Keratinocyte (primary cell): ENCODE results near the gene C8B. TPM values are rescaled to one million over a fixed set of nuclear protein-coding genes. Genes with fewer than 3 reads are reported as not detected.

Experiments
- DNase-seq: peaks from one replicate; pipeline ENCODE4 v3.0.0-alpha.2; 2011; ENCODE audit warnings: low read depth, missing footprints, low spot score
- FAIRE-seq: peaks from 2 replicates; lab custom pipeline; 2011; peaks lifted over from hg19 to GRCh38; lab: Jason Lieb, UNC
- H2AFZ ChIP-seq: 2 replicates; pipeline ENCODE4 v1.6.0; 2012; ENCODE audit warnings: low read length, control low read depth, inconsistent platforms; ENCODE audit not compliant: control insufficient read depth
- H3K27ac ChIP-seq: 2 replicates; pipeline ENCODE4 v1.5.1; 2011; ENCODE audit warnings: low read length; ENCODE audit not compliant: control insufficient read depth, insufficient read depth
- H3K27me3 ChIP-seq: 3 replicates; pipeline ENCODE4 v1.6.0; 2011; ENCODE audit warnings: low read length; ENCODE audit not compliant: control insufficient read depth, insufficient read depth; ENCODE audit errors: extremely low read depth
- H3K36me3 ChIP-seq, 2 experiments: 2 replicates in 1 of 2; 3 replicates in 1 of 2; pipeline ENCODE4 v1.5.1; 2011; ENCODE audit warnings: low read length in 2 of 2, mild to moderate bottlenecking in 1 of 2; ENCODE audit not compliant: control insufficient read depth in 2 of 2, insufficient read depth in 2 of 2; ENCODE audit errors: extremely low read depth in 1 of 2
- H3K4me1 ChIP-seq: 3 replicates; pipeline ENCODE4 v1.5.1; 2011; ENCODE audit warnings: low read length; ENCODE audit not compliant: control insufficient read depth, insufficient read depth; ENCODE audit errors: extremely low read depth
- H3K4me2 ChIP-seq: 3 replicates; pipeline ENCODE4 v1.6.0; 2011; ENCODE audit warnings: low read depth, low read length; ENCODE audit not compliant: control insufficient read depth, insufficient read depth; ENCODE audit errors: extremely low read depth
- H3K4me3 ChIP-seq, 3 experiments: fragments of 200-600 bp in 1 of 3; sonication (generic) in 1 of 3; 2 replicates in 2 of 3; 3 replicates in 1 of 3; pipeline ENCODE4 v1.5.1; 2011 to 2016; ENCODE audit warnings: low read length in 3 of 3, mild to moderate bottlenecking in 3 of 3, control low read depth in 2 of 3, inconsistent platforms in 1 of 3, low read depth in 1 of 3, mixed read lengths in 1 of 3, mixed run types in 1 of 3, moderate library complexity in 1 of 3; ENCODE audit not compliant: control insufficient read depth in 2 of 3, insufficient read depth in 2 of 3; ENCODE audit errors: extremely low read depth in 1 of 3
- H3K79me2 ChIP-seq: 2 replicates; pipeline ENCODE4 v1.6.0; 2012; ENCODE audit warnings: low read length; ENCODE audit not compliant: control insufficient read depth, insufficient read depth
- H3K9ac ChIP-seq: 3 replicates; pipeline ENCODE4 v1.6.0; 2011; ENCODE audit warnings: low read length; ENCODE audit not compliant: control insufficient read depth, insufficient read depth; ENCODE audit errors: extremely low read depth
- H3K9me1 ChIP-seq: 3 replicates; pipeline ENCODE4 v1.6.0; 2011; ENCODE audit warnings: low read length; ENCODE audit not compliant: control insufficient read depth, insufficient read depth; ENCODE audit errors: extremely low read depth
- H3K9me3 ChIP-seq: 2 replicates; pipeline ENCODE4 v1.5.1; 2012; ENCODE audit warnings: low read depth, low read length; ENCODE audit not compliant: control insufficient read depth
- H4K20me1 ChIP-seq: 3 replicates; pipeline ENCODE4 v1.6.0; 2011; ENCODE audit warnings: low read length; ENCODE audit not compliant: control insufficient read depth, insufficient read depth; ENCODE audit errors: extremely low read depth
- CTCF ChIP-seq, 3 experiments: IDR thresholded peaks in 1 of 3; conservative IDR thresholded peaks in 1 of 3; optimal IDR thresholded peaks in 1 of 3; 2 replicates in 2 of 3; 3 replicates in 1 of 3; pipeline versions ENCODE3 to v1.5.1; 2011; ENCODE audit warnings: low read length in 3 of 3, mild to moderate bottlenecking in 3 of 3, moderate library complexity in 2 of 3, control low read depth in 1 of 3, inconsistent platforms in 1 of 3; ENCODE audit not compliant: insufficient read depth in 2 of 3; ENCODE audit errors: extremely low read depth in 1 of 3
- EZH2 ChIP-seq: IDR thresholded peaks from one replicate; pipeline ENCODE4 v1.6.1; 2012; ENCODE audit warnings: inconsistent platforms, mild to moderate bottlenecking, low read length, moderate library complexity
- dilution Hi-C: fragments of 300-500 bp; cut with MboI; formaldehyde crosslinking; loops from one replicate; pipeline ENCODE4 v1.7.0; 2020; ENCODE audit warnings: low sequenced_read_pairs; ENCODE audit not compliant: extremely low pct_ligation_motif_present
- polyA plus RNA-seq, 5 experiments: library from polyadenylated mRNA; depleted of rRNA in 3 of 5; stranded (reverse) in 3 of 5; stranded (forward) in 1 of 5; unstranded in 1 of 5; fragments of >200 nt; gene quantifications; 1 replicate in 1 of 5; 2 replicates in 3 of 5; 3 replicates in 1 of 5; pipeline versions ENCODE4 v1.2.1 to v1.2.3, GENCODE V29; 2011 to 2012; ENCODE audit warnings: missing spikeins in 2 of 5, low read depth in 1 of 5, low replicate concordance in 1 of 5

The C8B gene
- polyA plus RNA-seq, 1 donor (not counting 4 experiments of a cell fraction or from before 2014, with no cell fraction given) = 0.04 TPM

DNA sequence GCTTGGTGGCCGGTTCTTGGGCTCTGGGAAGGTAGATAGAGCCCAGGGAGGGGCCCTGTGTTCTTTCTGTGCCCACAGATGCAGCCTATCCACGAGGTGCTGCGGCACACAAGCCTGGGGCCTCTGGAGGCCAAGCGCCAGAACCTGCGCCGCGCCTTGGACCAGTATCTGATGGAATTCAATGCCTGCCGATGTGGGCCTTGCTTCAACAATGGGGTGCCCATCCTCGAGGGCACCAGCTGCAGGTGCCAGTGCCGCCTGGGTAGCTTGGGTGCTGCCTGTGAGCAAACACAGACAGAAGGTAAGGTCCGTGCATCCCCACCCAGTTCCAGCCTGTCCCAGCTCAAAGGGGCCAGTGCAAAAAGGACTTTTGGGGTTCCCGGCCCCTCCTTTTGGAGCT is 53.5 kb downstream of the C8B start:
- Histone ChIP-seq H3K9me3 (no peaks in the 10 kb centered on the region), H3K36me3 (no peaks in the 10 kb centered on the region), H3K79me2 (no peaks in the 10 kb centered on the region), H2AFZ (no peak overlapping the region), H3K27me3 (no peaks in the 10 kb centered on the region), H3K4me1 (no peaks in the 10 kb centered on the region), H3K27ac (no peak overlapping the region), H3K4me2 (no peak overlapping the region), H3K9ac (no peak overlapping the region), H3K9me1 (no peaks in the 10 kb centered on the region), H4K20me1 (no peaks in the 10 kb centered on the region), H3K4me3 (no peak overlapping the region)
- FAIRE-seq (no peak), DNase-seq (no peak)
- dilution Hi-C loops = no loop called here
- no peak for TF ChIP-seq CTCF (optimal IDR thresholded peaks at IDR 0.05 in 1 of 3, IDR thresholded peaks at IDR 0.05 in 1 of 3, conservative IDR thresholded peaks at IDR 0.05 in 1 of 3; ENCODE audit: extremely low read depth in 1 of 3, insufficient read depth in 2 of 3, low read length in 3 of 3)
- no peak for TF ChIP-seq EZH2

DNA sequence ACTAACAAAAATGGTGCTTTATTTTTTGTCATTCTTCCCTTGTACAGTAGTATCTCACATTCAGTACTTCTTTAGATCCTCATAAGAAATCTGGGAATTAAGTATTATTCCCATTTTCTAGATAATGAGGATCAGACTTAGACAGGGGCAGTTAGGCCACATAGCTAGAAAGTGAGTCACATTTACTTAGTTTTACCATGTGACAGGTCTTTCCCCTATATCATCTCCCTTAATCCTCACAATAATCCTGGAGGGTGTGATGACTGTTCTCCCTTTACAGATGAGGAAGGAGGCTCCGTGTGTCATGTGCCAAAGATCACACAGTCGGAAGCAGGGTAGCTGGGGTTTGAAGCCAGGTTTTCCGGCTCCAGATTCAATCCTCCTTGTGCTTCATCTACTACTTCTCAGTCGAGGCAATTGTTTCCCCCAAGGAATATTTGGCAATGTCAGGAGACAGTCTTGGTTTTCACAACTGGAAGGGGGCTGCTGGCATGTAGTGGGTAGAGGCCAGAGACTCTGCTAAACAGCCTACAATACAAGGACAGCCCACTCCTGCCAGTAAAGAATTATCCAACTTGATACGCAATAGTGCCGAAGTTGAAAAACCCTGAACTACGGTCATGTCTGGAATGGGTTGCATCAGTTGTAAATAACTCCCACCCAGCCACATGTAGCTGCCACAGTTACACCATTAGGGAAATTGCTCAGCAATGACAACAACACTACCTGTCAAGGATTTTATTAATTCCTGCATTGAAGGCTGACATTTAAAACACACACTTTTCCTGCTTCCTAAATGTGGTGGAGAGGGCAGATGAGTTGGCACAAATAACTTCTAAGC is 54.5 kb downstream of the C8B start:
- DNase-seq = no peak
- H2AFZ ChIP-seq = no peak overlapping the region
- H4K20me1 ChIP-seq = no peaks in the 10 kb centered on the region

More for the DNA sequence above, 54.5 kb downstream of the C8B start:
- no peaks in the 10 kb centered on the region for H3K9me1 ChIP-seq
- H3K4me1 ChIP-seq = no peaks in the 10 kb centered on the region
- H3K4me3 ChIP-seq = no peak overlapping the region
- H3K27ac ChIP-seq = no peak overlapping the region
- H3K4me2 ChIP-seq = no peak overlapping the region
- no peaks in the 10 kb centered on the region for H3K36me3 ChIP-seq
- no peaks in the 10 kb centered on the region for H3K9me3 ChIP-seq
- dilution Hi-C loops = no loop called here
- H3K79me2 ChIP-seq = no peaks in the 10 kb centered on the region
- H3K27me3 ChIP-seq = no peaks in the 10 kb centered on the region
- peak; percentile 51 for FAIRE-seq
- TF ChIP-seq EZH2 = no peak
- no peak for TF ChIP-seq CTCF (optimal IDR thresholded peaks at IDR 0.05 in 1 of 3, IDR thresholded peaks at IDR 0.05 in 1 of 3, conservative IDR thresholded peaks at IDR 0.05 in 1 of 3; ENCODE audit: extremely low read depth in 1 of 3, insufficient read depth in 2 of 3, low read length in 3 of 3)
- no peak overlapping the region for H3K9ac ChIP-seq
